Right lobe of liver (tissue), 6 donors: ENCODE data around the gene DSC3. TPM values are rescaled to one million over a fixed set of nuclear protein-coding genes. Genes with fewer than 3 reads are reported as not detected.

Source experiments
- ATAC-seq, 4 donors: fragments of 200-7000 bp; cut with Tn5 transposase; one replicate each; pipeline ENCODE4 v1.9.1; 2020; ENCODE audit warnings: mild to moderate bottlenecking in 4 of 4, moderate library complexity in 4 of 4
- DNase-seq, 3 donors: peaks; one replicate each; pipeline ENCODE4 v3.0.0-alpha.2; 2020
- H3K27ac ChIP-seq, 3 donors: fragments of 200-600 bp; one replicate each; pipeline ENCODE4 v1.8.0; 2022
- H3K27me3 ChIP-seq, 2 donors: fragments of 200-600 bp; one replicate each; pipeline ENCODE4 v1.8.0; 2022
- H3K36me3 ChIP-seq, 4 donors: fragments of 200-600 bp; sonication (generic) in 1 of 4; one replicate each; pipeline versions ENCODE4 v1.5.1 to v1.8.0; 2017 to 2022; ENCODE audit warnings: control low read depth in 1 of 4
- H3K4me1 ChIP-seq, 4 donors: fragments of 200-600 bp; sonication (generic) in 1 of 4; one replicate each; pipeline versions ENCODE4 v1.5.1 to v1.8.0; 2017 to 2022; ENCODE audit warnings: control low read depth in 1 of 4
- H3K4me3 ChIP-seq, 3 donors: fragments of 200-600 bp; one replicate each; pipeline ENCODE4 v1.8.0; 2022
- H3K9me3 ChIP-seq, 4 donors: fragments of 200-600 bp; sonication (generic) in 1 of 4; one replicate each; pipeline versions ENCODE4 v1.5.1 to v1.8.0; 2017 to 2022; ENCODE audit warnings: control low read depth in 1 of 4
- POLR2A ChIP-seq: fragments of 450-650 bp; IDR thresholded peaks from one replicate; pipeline ENCODE4 v1.6.1; 2017; ENCODE audit warnings: antibody characterized with exemption, mild to moderate bottlenecking
- WGBS: methylation state at CpG from one replicate; pipeline ENCODE4 v1.1.6; 2018; ENCODE audit warnings: low coverage, low lambda C conversion rate; ENCODE audit not compliant: insufficient coverage; ENCODE audit errors: missing lambda C conversion rate; 5-methylcytosine and 5-hydroxymethylcytosine counted together
- intact Hi-C, 2 donors: fragments of 100-400 bp; cut with DNase I; formaldehyde crosslinking; loops; one replicate each; pipeline versions ENCODE4 v1.11.2 to v1.14.1; 2022
- long read RNA-seq: library from polyadenylated mRNA; unstranded; transcript quantifications from one replicate; pipeline ENCODE4 v2.0.0, GENCODE V29; 2019
- total RNA-seq, 6 experiments: library from RNA; depleted of rRNA in 2 of 6; stranded (reverse); fragments of >200 nt in 2 of 6; fragmentation: NEBNext Ultra II Directional in 3 of 6; extraction: Animal tissue kit (Norgen Biotek cat#: 25700) in 3 of 6; gene quantifications; one replicate each; pipeline versions ENCODE4 v1.1.0 to v1.2.4, GENCODE V29; 2016 to 2023
- TF ChIP-seq, protein P1 (sequence below), 4 donors: fragments of 200-600 bp in 3 of 4; fragments of 450-650 bp in 1 of 4; IDR thresholded peaks; one replicate each; pipeline versions ENCODE4 v1.5.1 to v1.8.0; 2016 to 2022; ENCODE audit warnings: antibody characterized with exemption in 4 of 4, mild to moderate bottlenecking in 2 of 4
- donor health status: DM: no; HTN: yes; CAD: no.
- donor health status: DM: no; HTN: no; CAD: no.
- donor health status: DM: no; HTN: no; CAD: no.
- donor health status: DM: no; HTN: yes; CAD: no.
- donor health status: DM: no; HTN: yes; CAD: no.

Gene DSC3
- under 1 TPM in 1 of 6 experiments, not detected in 5; 0.07 TPM for total RNA-seq
- long read RNA-seq: 0 reads

DNA sequence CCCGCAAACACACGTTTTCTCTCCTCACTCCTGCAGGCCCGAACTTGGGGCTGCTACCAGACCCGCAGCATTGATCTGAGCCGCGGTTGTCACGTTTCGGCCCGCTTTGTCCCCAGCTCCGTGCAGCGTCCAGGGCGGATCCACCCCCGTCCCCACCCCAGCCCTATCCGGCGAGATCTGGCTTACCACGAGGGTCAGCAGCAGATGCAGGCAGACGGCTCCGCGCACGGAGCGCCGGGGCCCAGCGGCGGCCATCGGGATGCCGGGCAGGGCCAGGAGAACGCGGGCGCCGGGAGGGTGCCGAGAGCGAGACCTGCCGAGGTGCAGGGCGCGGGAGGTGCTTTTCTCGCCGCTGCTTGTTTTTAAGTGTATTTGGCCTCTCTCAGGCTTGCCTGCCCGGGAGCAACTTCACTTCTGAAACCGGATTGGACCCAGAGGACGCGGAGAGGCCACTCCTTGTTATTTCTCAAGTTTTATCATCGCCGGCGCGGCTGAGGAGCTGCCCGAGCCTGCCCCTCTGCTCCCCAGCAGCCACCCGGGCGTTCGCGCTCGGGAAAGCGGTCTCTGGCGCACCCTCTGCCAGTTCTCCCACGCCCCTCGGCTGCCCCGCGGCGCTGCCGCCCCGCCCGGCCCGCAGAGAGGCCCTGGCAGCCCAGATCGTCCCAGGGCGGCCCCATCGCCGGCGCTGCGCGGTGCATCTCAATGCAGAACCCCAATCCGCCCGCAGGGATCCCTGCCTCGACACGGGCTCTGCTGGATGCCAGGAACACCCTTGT, at the start of gene DSC3:
DSC3 (minus strand) TSS at position 337 of the 776 bp plus-strand sequence; CDS start at position 255, 82 bp downstream.
- Histone ChIP-seq H3K9me3 (no peaks in the 10 kb centered on the region), H3K4me3 (peak within 1 kb of the TSS; percentile 4 to 24 (median 20)), H3K4me1 (peaks cover 0 to 15% (median 0%) of the 10 kb centered on the region in 4 donors), H3K27me3 (peaks cover 7 to 21% of the 10 kb centered on the region in 2 donors), H3K27ac (no peak within 1 kb of the TSS), H3K36me3 (no peaks in the 10 kb centered on the region)
- TF ChIP-seq POLR2A: no peak
- TF ChIP-seq, protein P1, sequence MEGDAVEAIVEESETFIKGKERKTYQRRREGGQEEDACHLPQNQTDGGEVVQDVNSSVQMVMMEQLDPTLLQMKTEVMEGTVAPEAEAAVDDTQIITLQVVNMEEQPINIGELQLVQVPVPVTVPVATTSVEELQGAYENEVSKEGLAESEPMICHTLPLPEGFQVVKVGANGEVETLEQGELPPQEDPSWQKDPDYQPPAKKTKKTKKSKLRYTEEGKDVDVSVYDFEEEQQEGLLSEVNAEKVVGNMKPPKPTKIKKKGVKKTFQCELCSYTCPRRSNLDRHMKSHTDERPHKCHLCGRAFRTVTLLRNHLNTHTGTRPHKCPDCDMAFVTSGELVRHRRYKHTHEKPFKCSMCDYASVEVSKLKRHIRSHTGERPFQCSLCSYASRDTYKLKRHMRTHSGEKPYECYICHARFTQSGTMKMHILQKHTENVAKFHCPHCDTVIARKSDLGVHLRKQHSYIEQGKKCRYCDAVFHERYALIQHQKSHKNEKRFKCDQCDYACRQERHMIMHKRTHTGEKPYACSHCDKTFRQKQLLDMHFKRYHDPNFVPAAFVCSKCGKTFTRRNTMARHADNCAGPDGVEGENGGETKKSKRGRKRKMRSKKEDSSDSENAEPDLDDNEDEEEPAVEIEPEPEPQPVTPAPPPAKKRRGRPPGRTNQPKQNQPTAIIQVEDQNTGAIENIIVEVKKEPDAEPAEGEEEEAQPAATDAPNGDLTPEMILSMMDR (IDR thresholded peaks at IDR 0.05): no peak
- WGBS: 0% methylated on average over 10 of the region's 73 CpGs
- DNase-seq: peak; percentile 19 to 53 (median 44)
- peak; percentile 67 to 81 (median 76) for ATAC-seq
- intact Hi-C loops: no loop called here

DNA sequence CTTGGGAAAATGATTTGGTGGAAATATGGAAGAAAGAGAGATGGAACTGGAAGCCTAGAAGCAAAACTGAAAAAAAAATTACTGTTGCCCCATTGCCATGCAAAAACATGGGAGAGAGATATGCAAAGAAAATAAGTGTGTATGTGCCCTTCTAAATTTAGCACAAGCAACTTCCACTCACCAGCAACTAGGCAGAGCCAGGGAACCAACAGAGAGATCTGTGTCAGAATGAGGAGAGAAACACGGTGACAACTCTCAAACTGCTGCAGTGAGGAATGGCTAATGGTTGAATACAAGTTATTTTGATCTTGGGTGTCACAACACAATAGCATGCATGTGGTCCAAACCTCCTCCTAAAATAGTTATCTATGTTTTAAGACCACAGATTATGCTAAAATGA, 48.8 kb upstream of the DSC3 start:
- no peak overlapping the region for H3K4me3 ChIP-seq
- intact Hi-C loops: no loop called here
- H3K36me3 ChIP-seq: peaks cover 0 to 13% (median 5%) of the 10 kb centered on the region in 4 donors
- H3K27me3 ChIP-seq: no peaks in the 10 kb centered on the region
- H3K4me1 ChIP-seq: no peaks in the 10 kb centered on the region
- DNase-seq (no peak), ATAC-seq (no peak)
- 73% methylated on average over 1 of the region's 1 CpG for WGBS
- H3K27ac ChIP-seq: no peak overlapping the region
- TF ChIP-seq, protein P1 (IDR thresholded peaks at IDR 0.05): no peak
- TF ChIP-seq POLR2A: no peak
- no peaks in the 10 kb centered on the region for H3K9me3 ChIP-seq

DNA sequence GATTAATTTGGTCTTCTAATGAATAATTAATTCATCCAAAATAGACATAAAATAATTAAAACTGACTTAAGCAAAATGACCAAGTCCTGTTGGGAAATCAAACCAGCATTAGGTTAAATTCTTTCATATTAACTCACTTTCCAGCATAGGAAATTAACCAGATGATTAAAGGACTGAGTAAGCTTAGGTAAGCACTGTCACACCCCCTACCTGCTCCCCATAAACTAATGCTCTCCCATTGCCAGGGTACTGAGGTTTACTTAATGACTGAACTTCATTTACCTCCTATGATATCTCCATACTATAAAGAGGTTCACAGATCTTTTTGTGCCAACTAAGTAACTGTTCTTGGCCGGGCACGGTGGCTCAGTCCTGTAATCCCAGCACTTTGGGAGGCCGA, 46.0 kb upstream of the DSC3 start:
- intact Hi-C loops: no loop called here
- Histone ChIP-seq H3K27ac (no peak overlapping the region), H3K4me1 (no peaks in the 10 kb centered on the region), H3K36me3 (peaks cover 0 to 20% (median 5%) of the 10 kb centered on the region in 4 donors), H3K27me3 (no peaks in the 10 kb centered on the region), H3K9me3 (no peaks in the 10 kb centered on the region), H3K4me3 (no peak overlapping the region)
- ATAC-seq: no peak
- DNase-seq: no peak
- TF ChIP-seq POLR2A: no peak
- WGBS: 67% methylated on average over 1 of the region's 3 CpGs

DNA sequence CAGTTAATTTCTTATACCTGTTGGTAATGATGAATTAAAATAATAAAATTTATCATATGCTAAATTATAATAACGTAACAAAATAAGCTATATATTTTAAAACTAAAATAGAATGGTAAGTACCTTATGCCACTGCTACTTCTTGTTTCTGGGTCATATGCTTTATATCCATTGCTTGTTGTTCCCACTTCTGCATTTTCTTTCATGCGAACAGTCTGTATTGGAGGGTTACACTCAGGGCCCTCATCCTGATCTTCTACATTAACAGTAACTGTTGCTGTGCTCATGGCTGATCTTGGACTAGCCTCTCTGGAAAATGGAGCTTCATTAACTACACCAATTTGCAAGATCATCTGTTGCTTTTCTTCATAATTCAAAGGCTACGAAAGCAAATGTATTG, 37.4 kb upstream of the DSC3 start:
- Histone ChIP-seq H3K36me3 (peaks cover 0 to 24% (median 0%) of the 10 kb centered on the region in 4 donors), H3K27me3 (no peaks in the 10 kb centered on the region), H3K4me3 (no peak overlapping the region), H3K4me1 (no peaks in the 10 kb centered on the region), H3K27ac (no peak overlapping the region), H3K9me3 (no peaks in the 10 kb centered on the region)
- no peak for DNase-seq
- intact Hi-C loops: no loop called here
- 77% methylated on average over 3 of the region's 3 CpGs for WGBS
- peak in 1 of 4 donors; percentile 46 for ATAC-seq
- TF ChIP-seq, protein P1 (IDR thresholded peaks at IDR 0.05): no peak
- TF ChIP-seq POLR2A: no peak

DNA sequence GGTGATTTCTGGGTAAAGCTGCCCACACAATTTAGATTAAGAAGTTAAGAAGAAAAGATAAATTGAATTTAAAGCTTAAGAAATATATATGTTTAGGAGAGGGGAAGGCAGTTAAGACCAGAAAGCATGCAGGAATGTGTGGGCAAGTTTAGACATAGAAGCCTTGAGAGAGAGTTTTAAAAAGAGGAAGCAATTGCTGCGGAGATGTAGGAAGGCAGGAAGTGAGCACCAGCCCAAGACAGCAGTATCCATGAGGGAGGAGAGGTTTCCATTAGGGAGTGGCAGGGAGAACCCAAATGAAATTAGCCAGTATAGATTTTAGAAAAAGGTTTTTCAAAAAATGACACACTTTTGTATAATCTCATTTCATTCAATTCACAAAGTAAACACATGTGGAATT, 35.3 kb upstream of the DSC3 start:
- ATAC-seq (no peak), DNase-seq (no peak)
- 75% methylated on average over 1 of the region's 1 CpG for WGBS
- Histone ChIP-seq H3K4me1 (no peaks in the 10 kb centered on the region), H3K27me3 (no peaks in the 10 kb centered on the region), H3K9me3 (no peaks in the 10 kb centered on the region), H3K36me3 (peaks cover 0 to 24% (median 0%) of the 10 kb centered on the region in 4 donors), H3K4me3 (no peak overlapping the region), H3K27ac (no peak overlapping the region)
- no peak for TF ChIP-seq POLR2A
- TF ChIP-seq, protein P1 (IDR thresholded peaks at IDR 0.05): no peak
- intact Hi-C loops: no loop called here
